GM12874 (cell line): ENCODE results near the gene ADAT2.

Experiments used
- CTCF ChIP-seq: IDR thresholded peaks from 2 replicates; pipeline ENCODE4 v1.5.1; 2011; ENCODE audit warnings: low read depth, mild to moderate bottlenecking, control low read depth, low read length, moderate library complexity; ENCODE audit not compliant: insufficient read depth

The ADAT2 gene

DNA sequence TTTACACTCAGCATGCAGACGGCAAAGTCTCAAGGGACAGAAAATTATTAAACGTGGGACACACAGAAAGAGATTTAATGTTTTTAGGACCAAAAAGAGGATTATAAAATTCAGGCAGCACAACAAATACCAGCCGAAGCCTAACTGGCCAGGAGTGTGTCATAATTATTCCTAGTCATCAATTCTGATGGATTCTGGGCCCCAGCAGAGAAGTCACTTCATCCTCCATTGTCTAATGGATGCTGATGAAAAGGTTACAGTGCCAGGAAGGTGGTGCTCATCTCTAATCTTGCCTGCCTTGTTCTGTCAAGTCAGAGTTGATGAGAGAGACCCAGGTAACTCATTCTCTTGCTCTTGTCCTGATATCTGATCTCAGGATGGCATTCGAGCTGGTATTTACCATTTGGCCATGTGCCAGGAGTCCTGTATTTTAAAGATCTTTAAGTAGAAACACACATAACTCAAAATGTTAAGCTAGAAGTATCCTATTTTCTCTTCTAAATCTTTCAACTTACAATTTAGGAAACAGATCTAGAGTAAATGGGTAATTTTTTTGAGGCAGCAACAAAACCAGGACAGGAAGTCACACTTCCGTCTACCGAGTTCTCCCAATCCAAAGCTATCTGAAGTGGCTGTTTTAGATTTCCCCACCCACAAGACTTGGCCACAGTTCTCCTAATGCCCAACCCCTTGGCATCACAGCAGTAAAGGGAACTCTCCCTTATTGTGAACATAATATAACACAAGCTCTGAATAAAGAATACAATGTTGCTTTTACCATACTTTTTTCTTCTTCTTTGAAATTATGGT lies 50.0 kb downstream of the ADAT2 start:
- no peak for TF ChIP-seq CTCF

GRCh38 chr6:143399775-143400174 lies 50.7 kb downstream of the ADAT2 start:
- no peak for TF ChIP-seq CTCF

GRCh38 chr6:143399176-143399575 lies 51.3 kb downstream of the ADAT2 start:
- no peak for TF ChIP-seq CTCF

DNA sequence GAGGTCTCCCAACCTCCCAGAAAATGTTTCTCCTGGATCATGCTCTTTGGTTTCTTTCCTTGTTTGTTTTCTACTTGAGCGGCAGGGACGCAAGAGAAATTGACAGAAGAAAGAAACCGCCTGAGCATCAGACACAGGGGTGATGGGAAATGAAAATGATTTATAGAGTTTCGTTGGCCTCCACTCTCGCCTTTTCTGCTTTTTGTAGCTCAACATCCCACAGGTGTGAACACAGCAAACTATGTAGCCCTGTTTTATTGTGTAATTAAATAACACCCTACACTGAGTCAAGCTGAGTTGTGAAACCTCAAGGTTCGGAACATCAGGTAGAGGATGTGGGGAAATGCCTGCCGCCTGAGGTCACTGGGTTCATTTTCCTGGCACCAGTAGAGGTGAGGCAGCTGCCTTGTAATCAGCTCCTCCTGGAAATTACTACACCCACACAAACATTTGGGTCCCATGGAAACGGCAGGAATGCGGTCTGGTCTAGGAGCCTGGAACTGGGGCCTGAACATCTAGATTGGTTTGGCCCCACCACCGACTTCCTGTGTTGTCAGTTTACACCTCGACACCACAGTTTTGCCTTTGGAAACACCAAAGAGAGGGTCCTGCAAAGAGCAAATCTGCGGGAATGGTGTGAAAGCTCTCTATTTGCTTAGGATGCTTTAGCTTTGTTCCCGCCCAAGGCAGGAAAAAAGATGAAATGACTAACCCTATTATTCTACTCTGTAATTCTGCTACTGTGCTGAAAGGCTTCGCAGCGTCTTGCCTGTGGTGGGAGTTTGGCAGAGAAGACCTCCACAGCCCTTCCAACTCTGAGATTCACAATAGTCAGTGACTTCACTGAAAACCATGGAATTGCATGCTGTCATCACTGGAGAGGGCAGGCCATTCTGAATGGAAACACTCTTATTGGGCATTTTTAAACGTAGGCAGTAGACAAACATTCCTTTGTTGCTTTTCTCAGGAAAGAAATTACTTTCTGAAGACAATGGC lies 53.0 kb downstream of the ADAT2 start:
- no peak for TF ChIP-seq CTCF

GRCh38 chr6:143396497-143397226 lies 53.8 kb downstream of the ADAT2 start:
- TF ChIP-seq CTCF, result no peak

- no peak for TF ChIP-seq CTCF
Observed at GRCh38 chr6:143395699-143396098, 54.8 kb downstream of the ADAT2 start.

DNA sequence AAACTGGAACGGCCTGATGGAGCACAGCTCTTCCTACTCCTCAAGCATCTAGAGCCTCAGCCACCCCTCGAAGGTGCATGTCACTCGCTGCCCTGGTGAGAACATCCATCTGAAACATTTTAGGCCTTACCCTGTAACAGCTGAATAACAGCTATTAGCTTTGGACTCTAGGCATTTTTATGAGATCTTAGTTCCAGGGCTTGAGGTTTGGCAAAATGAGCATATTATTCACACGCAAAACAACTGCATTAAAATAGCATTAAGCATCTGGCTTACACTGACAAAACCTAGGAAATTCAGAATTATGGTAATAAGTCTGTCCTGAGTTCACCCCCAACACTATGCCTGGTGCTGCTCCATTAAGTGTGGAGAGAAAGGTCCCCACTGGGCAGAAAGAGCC lies 56.1 kb downstream of the ADAT2 start:
- TF ChIP-seq CTCF, result no peak
